DND-41 (cell line): ENCODE measurements around the gene BRMS1.
"Not testable (repeated sequence)": the region's sequence is repeated elsewhere in the genome, so short reads cannot be mapped to it uniquely, and the experiment has no call there.

Experiments used
- ATAC-seq: fragments of 200-7000 bp; cut with Tn5 transposase; 3 replicates; pipeline ENCODE4 v1.9.1; 2021; ENCODE audit warnings: low read depth; ENCODE audit not compliant: insufficient read depth
- DNase-seq: peaks from one replicate; pipeline ENCODE4 v3.0.0-alpha.2; 2020
- H2AFZ ChIP-seq: 2 replicates; pipeline ENCODE4 v1.6.0; 2012; ENCODE audit warnings: low read depth, low read length
- H3K27ac ChIP-seq: 2 replicates; pipeline ENCODE4 v1.5.1; 2012; ENCODE audit warnings: low read length, inconsistent platforms
- H3K27me3 ChIP-seq: fragments of 200-600 bp; sonication (generic); 2 replicates; pipeline ENCODE4 v1.6.0; 2012; ENCODE audit warnings: low read length, mild to moderate bottlenecking, inconsistent platforms; ENCODE audit not compliant: insufficient read depth, poor library complexity
- H3K36me3 ChIP-seq: 2 replicates; pipeline ENCODE4 v1.5.1; 2012; ENCODE audit warnings: low read length, inconsistent platforms; ENCODE audit not compliant: insufficient read depth
- H3K4me1 ChIP-seq: 2 replicates; pipeline ENCODE4 v1.5.1; 2012; ENCODE audit warnings: mild to moderate bottlenecking, low read length; ENCODE audit not compliant: insufficient read depth
- H3K4me2 ChIP-seq: 2 replicates; pipeline ENCODE4 v1.6.0; 2012; ENCODE audit warnings: mild to moderate bottlenecking, moderate library complexity, low read length, inconsistent platforms; ENCODE audit not compliant: insufficient read depth
- H3K4me3 ChIP-seq, 2 experiments: fragments of 200-600 bp in 1 of 2; shearing (Covaris generic) in 1 of 2; 2 replicates each; pipeline ENCODE4 v1.5.1; 2012 to 2016; ENCODE audit warnings: inconsistent platforms in 2 of 2, low read length in 2 of 2, mild to moderate bottlenecking in 2 of 2, low read depth in 1 of 2, moderate library complexity in 1 of 2
- H3K79me2 ChIP-seq: 2 replicates; pipeline ENCODE4 v1.6.0; 2012; ENCODE audit warnings: low read length, inconsistent platforms; ENCODE audit not compliant: insufficient read depth
- H3K9ac ChIP-seq: 2 replicates; pipeline ENCODE4 v1.6.0; 2012; ENCODE audit warnings: low read depth, mild to moderate bottlenecking, inconsistent platforms, low read length, moderate library complexity
- H3K9me3 ChIP-seq: 2 replicates; pipeline ENCODE4 v1.5.1; 2012; ENCODE audit warnings: low read length, moderate library complexity, mild to moderate bottlenecking, inconsistent platforms; ENCODE audit not compliant: insufficient read depth, severe bottlenecking
- H4K20me1 ChIP-seq: 2 replicates; pipeline ENCODE4 v1.6.0; 2012; ENCODE audit warnings: low read length; ENCODE audit not compliant: insufficient read depth
- EZH2 ChIP-seq: IDR thresholded peaks from 3 replicates; pipeline ENCODE4 v1.6.1; 2012; ENCODE audit warnings: borderline replicate concordance, low read depth, mild to moderate bottlenecking, moderate library complexity, low read length, inconsistent platforms; ENCODE audit not compliant: severe bottlenecking
- TF ChIP-seq, protein P1 (sequence below): IDR thresholded peaks from 2 replicates; pipeline ENCODE4 v1.5.1; 2012; ENCODE audit warnings: borderline replicate concordance, low read length, moderate library complexity, mild to moderate bottlenecking; ENCODE audit not compliant: poor library complexity, severe bottlenecking; ENCODE audit errors: extremely low read depth

Gene BRMS1

DNA sequence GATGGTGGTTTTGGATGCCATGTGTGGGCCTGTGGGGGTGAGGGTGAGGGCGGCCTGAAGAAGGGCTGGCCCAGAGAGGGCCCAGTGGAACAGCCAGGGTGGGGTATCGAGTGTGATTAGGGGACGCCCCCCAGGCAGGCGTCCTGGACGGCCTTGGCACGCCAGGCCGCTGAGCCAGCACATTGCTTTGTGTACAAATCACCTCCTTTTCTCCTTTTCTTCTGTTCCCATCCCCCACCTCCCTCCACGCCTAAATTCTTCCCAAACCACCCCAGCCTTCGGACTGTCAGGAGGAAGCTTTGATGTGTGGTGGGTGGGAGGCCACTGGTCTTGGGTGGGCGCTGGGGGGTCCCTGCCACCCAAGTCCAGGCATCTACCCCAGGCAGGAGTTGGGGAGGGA lies 20.2 kb downstream of the BRMS1 start:
- Histone ChIP-seq H3K79me2 (no peaks in the 10 kb centered on the region), H4K20me1 (peaks cover 2% of the 10 kb centered on the region; the same call in 1 of the 2 replicates), H3K36me3 (no peaks in the 10 kb centered on the region), H3K4me3 (no peak overlapping the region), H3K9me3 (no peaks in the 10 kb centered on the region), H3K27ac (no peak overlapping the region), H2AFZ (no peak overlapping the region), H3K27me3 (no peaks in the 10 kb centered on the region), H3K4me2 (no peak overlapping the region), H3K9ac (no peak overlapping the region), H3K4me1 (peaks cover 37% of the 10 kb centered on the region)
- no peak for DNase-seq
- TF ChIP-seq EZH2 = no peak
- TF ChIP-seq, protein P1, sequence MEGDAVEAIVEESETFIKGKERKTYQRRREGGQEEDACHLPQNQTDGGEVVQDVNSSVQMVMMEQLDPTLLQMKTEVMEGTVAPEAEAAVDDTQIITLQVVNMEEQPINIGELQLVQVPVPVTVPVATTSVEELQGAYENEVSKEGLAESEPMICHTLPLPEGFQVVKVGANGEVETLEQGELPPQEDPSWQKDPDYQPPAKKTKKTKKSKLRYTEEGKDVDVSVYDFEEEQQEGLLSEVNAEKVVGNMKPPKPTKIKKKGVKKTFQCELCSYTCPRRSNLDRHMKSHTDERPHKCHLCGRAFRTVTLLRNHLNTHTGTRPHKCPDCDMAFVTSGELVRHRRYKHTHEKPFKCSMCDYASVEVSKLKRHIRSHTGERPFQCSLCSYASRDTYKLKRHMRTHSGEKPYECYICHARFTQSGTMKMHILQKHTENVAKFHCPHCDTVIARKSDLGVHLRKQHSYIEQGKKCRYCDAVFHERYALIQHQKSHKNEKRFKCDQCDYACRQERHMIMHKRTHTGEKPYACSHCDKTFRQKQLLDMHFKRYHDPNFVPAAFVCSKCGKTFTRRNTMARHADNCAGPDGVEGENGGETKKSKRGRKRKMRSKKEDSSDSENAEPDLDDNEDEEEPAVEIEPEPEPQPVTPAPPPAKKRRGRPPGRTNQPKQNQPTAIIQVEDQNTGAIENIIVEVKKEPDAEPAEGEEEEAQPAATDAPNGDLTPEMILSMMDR = no peak
- ATAC-seq = no peak

DNA sequence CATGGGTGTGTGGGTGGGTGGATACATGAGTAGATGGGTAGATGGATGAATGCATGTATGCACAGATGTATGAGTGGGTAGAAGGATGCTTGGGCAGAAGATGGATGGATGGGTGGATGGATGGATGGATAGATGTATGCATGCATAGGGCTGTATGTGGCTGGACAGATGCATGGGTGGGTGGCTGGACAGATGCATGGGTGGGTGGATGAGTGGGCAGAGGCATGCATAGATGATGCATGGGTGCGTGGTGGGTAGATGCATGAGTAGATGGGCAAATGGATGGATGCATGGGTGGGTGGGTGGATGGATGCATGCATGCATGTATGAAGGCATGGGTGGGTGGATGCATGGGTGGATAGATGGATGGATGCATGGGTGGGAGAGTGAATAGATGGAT lies 21.2 kb downstream of the BRMS1 start:
- Histone ChIP-seq H3K36me3 (no peaks in the 10 kb centered on the region), H4K20me1 (peaks cover 2% of the 10 kb centered on the region; the same call in 1 of the 2 replicates), H3K4me1 (peaks cover 44% of the 10 kb centered on the region), H3K4me2 (no peak overlapping the region), H3K27me3 (no peaks in the 10 kb centered on the region), H3K27ac (no peak overlapping the region), H3K9me3 (no peaks in the 10 kb centered on the region), H2AFZ (no peak overlapping the region), H3K79me2 (no peaks in the 10 kb centered on the region), H3K9ac (no peak overlapping the region), H3K4me3 (no peak overlapping the region)
- ATAC-seq (no peak), DNase-seq (no peak)
- TF ChIP-seq EZH2 = no peak
- TF ChIP-seq, protein P1 = no peak

DNA sequence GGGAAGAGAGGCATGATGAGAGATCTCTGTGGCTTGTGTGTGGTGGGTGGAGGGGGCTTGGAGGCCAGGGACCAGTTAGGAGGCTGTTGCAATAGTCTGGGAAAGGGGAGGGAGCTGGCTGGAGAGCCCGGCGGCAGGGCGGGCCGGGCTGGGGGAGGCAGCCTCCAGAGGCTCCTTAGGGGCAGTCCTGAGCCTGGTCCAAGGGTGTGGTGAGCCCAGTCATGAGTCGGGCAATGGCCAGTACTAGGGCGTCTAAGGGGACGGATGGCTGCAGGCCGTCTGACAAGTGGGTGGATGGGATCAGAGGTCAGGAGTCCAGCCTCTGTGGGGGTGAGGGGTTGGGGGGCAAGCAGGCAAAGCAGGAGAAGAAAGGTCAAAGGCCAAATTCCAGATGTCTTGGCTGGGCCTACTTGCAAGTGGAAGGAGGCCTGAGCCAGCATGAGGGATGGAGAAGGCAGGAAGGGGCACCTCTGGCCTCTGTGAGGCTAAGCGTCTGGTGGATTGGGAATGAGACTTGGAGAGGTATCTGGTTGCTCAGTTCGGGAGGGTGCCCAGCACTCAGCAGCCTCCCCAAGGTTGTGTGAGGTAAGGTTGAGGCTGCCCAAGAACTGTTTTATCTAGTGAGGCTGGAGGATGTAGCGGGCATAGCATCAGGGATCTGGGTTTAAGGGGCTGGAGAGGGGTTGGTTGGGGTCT lies 22.0 kb downstream of the BRMS1 start:
- H3K4me2 ChIP-seq = no peak overlapping the region
- H2AFZ ChIP-seq = no peak overlapping the region
- peaks cover 44% of the 10 kb centered on the region for H3K4me1 ChIP-seq
- ATAC-seq (no peak), DNase-seq (no peak)
- H3K9me3 ChIP-seq = no peaks in the 10 kb centered on the region
- H3K79me2 ChIP-seq = no peaks in the 10 kb centered on the region
- TF ChIP-seq, protein P1 = no peak
- no peak for TF ChIP-seq EZH2
- H4K20me1 ChIP-seq = peaks cover 2% of the 10 kb centered on the region; the same call in 1 of the 2 replicates
- H3K27me3 ChIP-seq = no peaks in the 10 kb centered on the region
- H3K9ac ChIP-seq = no peak overlapping the region
- H3K4me3 ChIP-seq = no peak overlapping the region
- no peaks in the 10 kb centered on the region for H3K36me3 ChIP-seq
- H3K27ac ChIP-seq = no peak overlapping the region

DNA sequence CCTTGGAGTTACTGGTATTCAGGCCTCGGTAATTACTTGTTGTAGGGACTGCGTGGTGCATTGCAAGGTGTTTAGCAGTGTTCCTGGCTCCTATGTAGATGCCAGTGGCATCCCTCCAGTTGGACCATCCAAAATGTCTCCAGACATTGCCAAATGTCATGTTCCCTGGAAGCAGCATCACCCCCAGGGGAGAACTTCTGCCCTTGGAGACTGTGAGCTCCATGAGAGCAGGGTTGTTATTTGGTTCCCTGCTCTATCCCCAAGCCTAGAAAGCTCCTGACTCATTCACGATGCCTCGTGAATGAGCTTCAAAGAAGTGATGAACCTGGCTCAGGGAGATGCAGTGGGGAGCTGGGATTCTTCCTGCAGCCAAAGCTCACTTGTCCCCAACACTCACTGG lies 23.3 kb downstream of the BRMS1 start:
- ATAC-seq = no peak
- 0 out of 2 replicates have a peak, but pooled peaks cover 2% of the 10 kb centered on the region for H4K20me1 ChIP-seq
- H3K9ac ChIP-seq = no peak overlapping the region
- no peak for TF ChIP-seq EZH2
- TF ChIP-seq, protein P1 = no peak
- no peak overlapping the region for H3K27ac ChIP-seq
- no peak overlapping the region for H3K4me2 ChIP-seq
- H3K9me3 ChIP-seq = no peaks in the 10 kb centered on the region
- H2AFZ ChIP-seq = no peak overlapping the region
- H3K4me3 ChIP-seq = no peak overlapping the region
- H3K27me3 ChIP-seq = no peaks in the 10 kb centered on the region
- H3K4me1 ChIP-seq = peaks cover 44% of the 10 kb centered on the region
- no peaks in the 10 kb centered on the region for H3K79me2 ChIP-seq
- no peaks in the 10 kb centered on the region for H3K36me3 ChIP-seq
- no peak for DNase-seq

DNA sequence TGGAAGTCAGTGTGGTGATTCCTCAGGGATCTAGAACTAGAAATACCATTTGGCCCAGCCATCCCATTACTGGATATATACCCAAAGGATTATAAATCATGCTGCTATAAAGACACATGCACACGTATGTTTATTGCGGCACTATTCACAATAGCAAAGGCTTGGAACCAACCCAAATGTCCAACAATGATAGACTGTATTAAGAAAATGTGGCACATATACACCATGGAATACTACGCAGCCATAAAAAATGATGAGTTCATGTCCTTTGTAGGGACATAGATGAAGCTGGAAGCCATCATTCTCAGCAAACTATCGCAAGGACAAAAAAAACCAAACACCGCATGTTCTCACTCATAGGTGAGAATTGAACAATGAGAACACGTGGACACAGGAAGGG lies 24.2 kb downstream of the BRMS1 start:
- peaks cover 42% of the 10 kb centered on the region for H3K4me1 ChIP-seq
- DNase-seq, H3K27ac ChIP-seq, H3K9me3 ChIP-seq, H3K79me2 ChIP-seq, ATAC-seq, H3K27me3 ChIP-seq, H3K9ac ChIP-seq, H4K20me1 ChIP-seq, H3K4me3 ChIP-seq, H3K4me2 ChIP-seq, H3K36me3 ChIP-seq, H2AFZ ChIP-seq: not testable (repeated sequence)
